Cardiac fibroblast (primary cell): Measurements from ENCODE around the gene KIF21A.

ENCODE experiments used
- DNase-seq, 2 donors: peaks; one replicate each; pipeline versions ENCODE4 v3.0.0 to v3.0.0-alpha.2; 2010; ENCODE audit warnings: low read depth in 2 of 2
- H3K4me3 ChIP-seq, 2 donors: replicated peaks in 1 of 2; 1 replicate in 1 of 2; 2 replicates in 1 of 2; pipeline ENCODE4 v1.5.1; 2011; ENCODE audit warnings: low read depth in 2 of 2, low read length in 2 of 2, mild to moderate bottlenecking in 2 of 2, moderate library complexity in 1 of 2
- CTCF ChIP-seq: IDR thresholded peaks from one replicate; pipeline ENCODE4 v1.5.1; 2011; ENCODE audit warnings: low read depth, mild to moderate bottlenecking, low read length, inconsistent platforms

KIF21A gene

GRCh38 chr12:39367494-39367893 lies 75.4 kb downstream of the KIF21A start:
- TF ChIP-seq CTCF: no peak
- DNase-seq: no peak
- H3K4me3 ChIP-seq: no peak overlapping the region

- DNase-seq: peak; percentile 19 to 30
- no peak overlapping the region for H3K4me3 ChIP-seq
- no peak for TF ChIP-seq CTCF
These were observed 77.4 kb downstream of the KIF21A start for GRCh38 chr12:39365364-39366001.

- no peak for TF ChIP-seq CTCF
- no peak overlapping the region for H3K4me3 ChIP-seq
- DNase-seq: no peak
These were observed 78.7 kb downstream of the KIF21A start for GRCh38 chr12:39364196-39364595.

DNA sequence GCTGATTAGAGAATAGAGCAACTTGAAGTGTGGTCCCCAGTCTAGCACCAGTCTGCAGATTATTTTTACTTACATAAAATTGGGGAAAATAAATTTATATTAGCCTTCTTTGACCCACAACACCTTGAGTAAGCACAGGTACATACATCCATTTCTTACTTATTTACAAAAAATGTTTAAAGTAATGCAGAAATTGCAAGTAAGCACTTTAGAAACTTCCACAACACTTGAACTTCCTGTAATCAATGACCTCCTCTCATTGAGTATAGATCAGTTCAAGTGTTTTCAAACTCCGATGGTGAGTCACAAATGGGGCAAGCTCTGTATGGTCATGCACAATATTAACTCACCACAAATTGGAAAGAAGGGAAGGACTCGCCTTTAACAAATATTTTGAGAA lies 83.3 kb downstream of the KIF21A start:
- no peak for TF ChIP-seq CTCF
- DNase-seq: no peak
- H3K4me3 ChIP-seq: no peak overlapping the region

- DNase-seq: no peak
- H3K4me3 ChIP-seq: no peak overlapping the region
- no peak for TF ChIP-seq CTCF
These were observed 85.9 kb downstream of the KIF21A start for GRCh38 chr12:39357041-39357440.

- H3K4me3 ChIP-seq: no peak overlapping the region
- no peak for TF ChIP-seq CTCF
- DNase-seq: no peak
These were observed 87.1 kb downstream of the KIF21A start for GRCh38 chr12:39355841-39356240.

GRCh38 chr12:39354955-39355354 lies 88.0 kb downstream of the KIF21A start:
- DNase-seq: no peak
- TF ChIP-seq CTCF: no peak
- no peak overlapping the region for H3K4me3 ChIP-seq
